BJ (cell line): Measurements from ENCODE around the gene FOXN3. TPM values are rescaled to one million over a fixed set of nuclear protein-coding genes. Genes with fewer than 3 reads are reported as not detected.

Experiments
- CTCF ChIA-PET: fragments of 350-600 bp; formaldehyde crosslinking; extraction: SDS; loops from one replicate; lab custom pipeline; 2021; ENCODE audit warnings: antibody characterized with exemption, inconsistent platforms; lab: Yijun Ruan, JAX
- POLR2A ChIA-PET: fragments of 300-600 bp; sonication (Branson Sonifier 250); formaldehyde crosslinking; extraction: SDS; loops from one replicate; lab custom pipeline; 2021; ENCODE audit warnings: antibody characterized with exemption; lab: Charles Lee
- DNase-seq: peaks from one replicate; pipeline ENCODE4 v3.0.0-alpha.2; 2011; ENCODE audit warnings: low read depth
- H3K27me3 ChIP-seq: 2 replicates; pipeline ENCODE4 v1.6.0; 2011; ENCODE audit warnings: low read length; ENCODE audit not compliant: control insufficient read depth, insufficient read depth
- H3K36me3 ChIP-seq: 2 replicates; pipeline ENCODE4 v1.5.1; 2011; ENCODE audit warnings: low read length; ENCODE audit not compliant: control insufficient read depth, insufficient read depth
- H3K4me3 ChIP-seq: 2 replicates; pipeline ENCODE4 v1.5.1; 2011; ENCODE audit warnings: low read depth, mild to moderate bottlenecking, control low read depth, low read length
- CTCF ChIP-seq: IDR thresholded peaks from 2 replicates; pipeline ENCODE4 v1.5.1; 2011; ENCODE audit warnings: low read depth, mild to moderate bottlenecking, control low read depth, inconsistent platforms, low read length, moderate library complexity; ENCODE audit not compliant: insufficient read depth
- polyA plus RNA-seq: library from polyadenylated mRNA; depleted of rRNA; stranded (reverse); fragments of >200 nt; gene quantifications from 2 replicates; pipeline ENCODE4 v1.2.3, GENCODE V29; 2011

FOXN3 gene
- polyA plus RNA-seq, 1 experiment: 30.2 TPM

- peaks cover 2% of the 10 kb centered on the region; the same call in 1 of the 2 replicates for H3K36me3 ChIP-seq
- no peak overlapping the region for H3K4me3 ChIP-seq
- no peak for TF ChIP-seq CTCF
- H3K27me3 ChIP-seq: no peaks in the 10 kb centered on the region
- ChIA-PET CTCF (interaction anchor here (1.0 kb wide), 1 partner anchor 12 kb away, joined by 4 read pairs; no protein-coding TSS in a partner anchor), POLR2A (no interaction called here)
- no peak for DNase-seq
Measured at GRCh38 chr14:89227496-89227836, 189.6 kb downstream of the FOXN3 start.

GRCh38 chr14:89226801-89227495 is 190.1 kb downstream of the FOXN3 start:
- ChIA-PET POLR2A (no interaction called here), CTCF (interaction anchor here (1.4 kb wide), 1 partner anchor 89 kb away, joined by 3 read pairs; no protein-coding TSS in a partner anchor)
- Histone ChIP-seq H3K27me3 (no peaks in the 10 kb centered on the region), H3K36me3 (peaks cover 2% of the 10 kb centered on the region; the same call in 1 of the 2 replicates), H3K4me3 (no peak overlapping the region)
- no peak for TF ChIP-seq CTCF
- no peak for DNase-seq

GRCh38 chr14:89225607-89226006 is 191.4 kb downstream of the FOXN3 start:
- TF ChIP-seq CTCF: no peak
- POLR2A ChIA-PET: no interaction called here
- CTCF ChIA-PET: interaction anchor here (0.7 to 1.4 kb wide), 2 partner anchors 13 to 88 kb away, joined by 3 read pairs; no protein-coding TSS in a partner anchor

GRCh38 chr14:89221109-89221810 is 195.8 kb downstream of the FOXN3 start:
- no peak for TF ChIP-seq CTCF
- Histone ChIP-seq H3K27me3 (no peaks in the 10 kb centered on the region), H3K4me3 (no peak overlapping the region), H3K36me3 (peaks cover 2% of the 10 kb centered on the region; the same call in 1 of the 2 replicates)
- no peak for DNase-seq
- POLR2A ChIA-PET: no interaction called here
- CTCF ChIA-PET: no interaction called here

More at GRCh38 chr14:89225607-89226006, 191.4 kb downstream of the FOXN3 start:
- no peak overlapping the region for H3K4me3 ChIP-seq
- peaks cover 2% of the 10 kb centered on the region; the same call in 1 of the 2 replicates for H3K36me3 ChIP-seq
- DNase-seq: no peak
- H3K27me3 ChIP-seq: no peaks in the 10 kb centered on the region

GRCh38 chr14:89219051-89219450 is 198.0 kb downstream of the FOXN3 start:
- H3K27me3 ChIP-seq: no peaks in the 10 kb centered on the region
- H3K36me3 ChIP-seq: peaks cover 2% of the 10 kb centered on the region; the same call in 1 of the 2 replicates
- ChIA-PET POLR2A (no interaction called here), CTCF (interaction anchor here (1.6 kb wide), 1 partner anchor 17 kb away, joined by 3 read pairs; no protein-coding TSS in a partner anchor)
- TF ChIP-seq CTCF: no peak
- no peak for DNase-seq
- H3K4me3 ChIP-seq: no peak overlapping the region
